GM23248 (cell line): ENCODE measurements around the gene IQGAP1. TPM values are rescaled to one million over a fixed set of nuclear protein-coding genes. Genes with fewer than 3 reads are reported as not detected.
"Not testable (repeated sequence)": the region's sequence is repeated elsewhere in the genome, so short reads cannot be mapped to it uniquely, and the experiment has no call there.

Experiments
- DNase-seq: peaks from one replicate; pipeline ENCODE4 v3.0.0-alpha.2; 2015
- H2AFZ ChIP-seq: fragments of 200-600 bp; sonication (generic); 2 replicates; pipeline ENCODE4 v1.6.1; 2016; ENCODE audit warnings: antibody characterized with exemption
- H3F3A ChIP-seq: fragments of 200-600 bp; sonication (generic); 2 replicates; pipeline ENCODE4 v1.6.1; 2016; ENCODE audit warnings: mild to moderate bottlenecking, antibody characterized with exemption, mixed run types; ENCODE audit not compliant: insufficient read depth
- H3K27ac ChIP-seq: fragments of 200-600 bp; sonication (generic); 2 replicates; pipeline ENCODE4 v1.5.1; 2016; ENCODE audit warnings: mild to moderate bottlenecking
- H3K27me3 ChIP-seq: fragments of 200-600 bp; sonication (generic); replicated peaks from 2 replicates; pipeline ENCODE4 v1.6.1; 2016; ENCODE audit warnings: mild to moderate bottlenecking; ENCODE audit not compliant: insufficient read depth
- H3K36me3 ChIP-seq: fragments of 200-600 bp; sonication (generic); 2 replicates; pipeline ENCODE4 v1.6.1; 2016; ENCODE audit warnings: low read depth, mild to moderate bottlenecking
- H3K4me1 ChIP-seq: fragments of 200-600 bp; sonication (generic); 2 replicates; pipeline ENCODE4 v1.6.1; 2016; ENCODE audit warnings: mild to moderate bottlenecking; ENCODE audit not compliant: insufficient read depth
- H3K4me2 ChIP-seq: fragments of 200-600 bp; sonication (generic); one replicate; pipeline ENCODE4 v1.6.1; 2016; ENCODE audit warnings: mild to moderate bottlenecking; ENCODE audit not compliant: unreplicated experiment
- H3K4me3 ChIP-seq: fragments of 200-600 bp; sonication (generic); 2 replicates; pipeline ENCODE4 v1.5.1; 2016; ENCODE audit warnings: mild to moderate bottlenecking
- H3K79me2 ChIP-seq: fragments of 200-600 bp; sonication (generic); 2 replicates; pipeline ENCODE4 v1.6.1; 2016; ENCODE audit warnings: mild to moderate bottlenecking; ENCODE audit not compliant: insufficient read depth
- H3K9ac ChIP-seq: fragments of 200-600 bp; sonication (generic); 2 replicates; pipeline ENCODE4 v1.6.1; 2016; ENCODE audit warnings: mild to moderate bottlenecking
- H3K9me2 ChIP-seq: fragments of 200-600 bp; sonication (generic); 2 replicates; pipeline ENCODE4 v1.6.1; 2016; ENCODE audit warnings: mixed run types, mild to moderate bottlenecking, moderate library complexity; ENCODE audit not compliant: insufficient read depth
- H3K9me3 ChIP-seq: fragments of 200-600 bp; sonication (generic); one replicate; pipeline ENCODE4 v1.6.1; 2017; ENCODE audit warnings: low read depth
- H4K20me1 ChIP-seq: fragments of 200-600 bp; sonication (generic); 2 replicates; pipeline ENCODE4 v1.6.0; 2016; ENCODE audit not compliant: insufficient read depth
- EZH2 ChIP-seq: fragments of 200-600 bp; sonication (generic); IDR thresholded peaks from 2 replicates; pipeline ENCODE4 v1.6.1; 2018; ENCODE audit warnings: antibody characterized with exemption, mild to moderate bottlenecking; ENCODE audit not compliant: insufficient read depth, poor library complexity, severe bottlenecking
- EZH2phosphoT487 ChIP-seq: fragments of 200-600 bp; sonication (generic); IDR thresholded peaks from 2 replicates; pipeline ENCODE4 v1.6.1; 2018; ENCODE audit warnings: antibody characterized with exemption, moderate library complexity, mild to moderate bottlenecking, low read depth; ENCODE audit not compliant: insufficient read depth
- WGBS, 2 experiments: methylation state at CpG; one replicate each; pipeline ENCODE4 v1.1.6; 2015 to 2017; ENCODE audit warnings: low lambda C conversion rate in 2 of 2, low coverage in 1 of 2; ENCODE audit errors: missing lambda C conversion rate in 2 of 2; 5-methylcytosine and 5-hydroxymethylcytosine counted together
- in situ Hi-C: fragments of 300-500 bp; cut with MboI; formaldehyde crosslinking; loops from 2 replicates; pipeline ENCODE4 v1.15.0; 2020
- polyA plus RNA-seq: library from polyadenylated mRNA; unstranded; fragments of >200 nt; fragmentation: Nextera tagmentation; extraction: Ambion mirVana; gene quantifications from 2 replicates; pipeline ENCODE4 v1.2.1, GENCODE V29; 2016
- total RNA-seq: library from RNA; depleted of rRNA; stranded (reverse); fragments of >200 nt; shearing (Covaris generic); gene quantifications from 2 replicates; pipeline ENCODE4 v1.2.3, GENCODE V29; 2014

Gene IQGAP1
- total and polyA plus RNA-seq, 2 experiments from 2014 or later: 101 to 185 TPM

DNA sequence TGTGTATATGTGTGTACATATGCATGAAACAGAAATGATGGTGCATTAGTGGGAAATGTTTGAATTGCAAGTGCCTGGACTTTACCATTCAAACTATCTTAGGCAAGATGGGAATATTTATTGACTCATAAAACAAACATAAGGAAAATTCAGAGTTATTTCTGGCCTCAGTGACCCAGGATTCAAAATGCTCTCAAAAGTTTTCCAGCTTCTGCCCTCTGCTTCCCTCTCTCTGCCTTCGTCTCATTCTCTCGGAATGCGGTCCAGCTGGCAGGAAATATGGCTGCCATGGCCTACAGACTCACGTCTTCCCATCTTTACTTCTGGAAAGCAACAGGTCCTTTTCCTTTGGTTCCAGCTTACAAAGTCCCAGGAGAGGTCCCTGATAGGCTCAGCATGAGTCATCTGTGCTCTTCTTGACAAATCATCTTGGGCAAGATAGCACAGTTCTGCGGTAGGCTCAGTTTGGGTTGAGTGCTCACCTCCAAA, 44.7 kb upstream of the IQGAP1 start:
- Histone ChIP-seq H3K4me2 (no peak overlapping the region), H3K9ac (no peak overlapping the region), H3K27ac (no peak overlapping the region), H3K9me3 (no peaks in the 10 kb centered on the region), H3F3A (no peaks in the 10 kb centered on the region; the same call in 1 of the 2 replicates), H3K9me2 (no peaks in the 10 kb centered on the region), H2AFZ (no peak overlapping the region), H3K36me3 (no peaks in the 10 kb centered on the region), H3K79me2 (no peaks in the 10 kb centered on the region), H4K20me1 (no peaks in the 10 kb centered on the region), H3K4me1 (0 out of 2 replicates have a peak, but pooled peaks cover 6% of the 10 kb centered on the region), H3K27me3 (no peaks in the 10 kb centered on the region), H3K4me3 (no peak overlapping the region)
- in situ Hi-C loops: no loop called here
- TF ChIP-seq EZH2phosphoT487: no peak
- TF ChIP-seq EZH2: no peak
- WGBS, 2 experiments: 66 to 68% methylated on average over 5 of the region's 5 CpGs
- DNase-seq: peak; percentile 43

DNA sequence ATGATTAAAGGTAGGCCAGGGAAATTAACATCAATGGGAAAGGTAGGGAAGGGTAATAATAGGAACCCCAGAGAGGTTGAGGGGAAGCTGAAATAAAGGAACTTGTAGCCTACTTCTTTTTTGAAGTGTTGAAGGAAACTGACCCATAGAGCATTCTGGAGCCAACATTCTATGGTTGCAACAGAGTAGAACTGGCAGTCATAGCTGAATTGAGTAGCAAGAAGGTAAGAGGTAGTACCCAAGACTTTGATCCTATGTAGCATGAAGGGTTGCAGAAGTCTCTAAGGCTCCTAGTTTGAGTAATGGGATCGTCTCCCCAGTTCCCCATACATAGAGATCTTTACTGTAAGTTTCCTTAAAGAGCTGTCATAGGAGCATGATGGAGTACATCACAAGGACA, 43.4 kb upstream of the IQGAP1 start:
- no peak for DNase-seq
- Histone ChIP-seq H3K9me2 (no peaks in the 10 kb centered on the region), H3K36me3 (no peaks in the 10 kb centered on the region), H3K79me2 (no peaks in the 10 kb centered on the region), H3K27me3 (no peaks in the 10 kb centered on the region), H3K4me1 (0 out of 2 replicates have a peak, but pooled peaks cover 6% of the 10 kb centered on the region), H3K4me2 (no peak overlapping the region), H2AFZ (no peak overlapping the region), H4K20me1 (no peaks in the 10 kb centered on the region), H3K9ac (no peak overlapping the region), H3K9me3 (no peaks in the 10 kb centered on the region), H3F3A (no peaks in the 10 kb centered on the region; the same call in 1 of the 2 replicates), H3K4me3 (no peak overlapping the region), H3K27ac (no peak overlapping the region)
- in situ Hi-C loops: no loop called here
- no peak for TF ChIP-seq EZH2
- no peak for TF ChIP-seq EZH2phosphoT487
- WGBS, 2 experiments: 68 to 81% methylated on average over 1 of the region's 1 CpG

DNA sequence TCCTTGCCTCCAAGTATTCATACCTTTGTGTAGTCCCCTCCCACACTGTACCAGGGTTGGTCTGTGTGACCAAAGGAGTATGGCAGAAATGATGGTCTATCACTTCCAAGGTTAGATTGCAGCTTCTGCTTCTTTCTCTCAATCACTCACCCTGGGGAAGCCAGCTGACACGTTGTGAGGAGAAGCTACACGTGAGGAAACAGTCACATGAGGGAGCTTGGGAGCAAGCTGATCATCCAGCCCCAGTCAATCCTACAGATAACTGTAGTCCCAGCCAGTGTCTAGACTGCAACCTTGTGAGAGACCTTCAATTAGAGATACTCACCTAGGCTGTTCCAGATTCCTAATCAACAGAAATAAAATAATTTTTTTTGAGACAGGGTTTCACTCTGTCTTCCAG, 42.2 kb upstream of the IQGAP1 start:
- Histone ChIP-seq H3K9me2 (no peaks in the 10 kb centered on the region), H3K27ac (no peak overlapping the region), H3K9me3 (no peaks in the 10 kb centered on the region), H3K27me3 (no peaks in the 10 kb centered on the region), H3F3A (no peaks in the 10 kb centered on the region; the same call in 1 of the 2 replicates), H4K20me1 (no peaks in the 10 kb centered on the region), H3K36me3 (no peaks in the 10 kb centered on the region), H3K4me1 (0 out of 2 replicates have a peak, but pooled peaks cover 6% of the 10 kb centered on the region), H3K4me2 (no peak overlapping the region), H3K79me2 (no peaks in the 10 kb centered on the region), H3K9ac (no peak overlapping the region), H2AFZ (no peak overlapping the region), H3K4me3 (no peak overlapping the region)
- in situ Hi-C loops: no loop called here
- WGBS, 2 experiments: 8 to 10% methylated on average over 2 of the region's 2 CpGs
- DNase-seq: no peak
- no peak for TF ChIP-seq EZH2phosphoT487
- TF ChIP-seq EZH2: no peak

DNA sequence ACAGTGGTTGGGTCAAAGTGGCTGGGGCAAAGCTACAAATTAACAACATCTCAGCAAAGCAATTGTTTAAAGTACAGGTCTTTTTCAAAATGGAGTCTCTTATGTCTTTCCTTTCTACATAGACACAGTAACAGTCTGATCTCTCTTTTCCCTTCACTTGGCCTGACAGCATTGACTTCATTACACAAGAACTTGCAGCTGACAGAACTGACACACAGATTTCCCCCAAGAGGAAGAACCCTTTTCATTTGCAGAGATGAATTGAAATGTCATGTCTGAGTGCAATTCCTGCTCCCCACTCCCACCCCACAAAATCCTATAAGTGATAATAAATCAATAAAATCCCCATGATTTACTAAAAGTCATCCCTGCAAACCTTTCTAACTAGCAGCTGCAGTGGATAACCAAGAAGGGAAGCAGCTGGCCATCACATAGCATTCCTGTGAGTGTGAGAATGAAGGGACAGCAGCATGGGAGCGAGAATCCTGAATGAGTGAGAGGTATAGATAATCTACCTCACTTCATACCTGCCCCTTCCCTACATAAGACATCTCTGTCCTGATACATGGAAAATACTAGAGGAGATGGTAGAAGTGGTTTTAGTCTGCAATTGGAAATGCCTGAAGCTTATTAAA, 40.5 kb upstream of the IQGAP1 start:
- H3K27ac ChIP-seq, DNase-seq, H2AFZ ChIP-seq, H4K20me1 ChIP-seq, H3F3A ChIP-seq, in situ Hi-C loops, H3K9me2 ChIP-seq, H3K9ac ChIP-seq, H3K79me2 ChIP-seq, H3K9me3 ChIP-seq, H3K4me2 ChIP-seq, H3K4me3 ChIP-seq, H3K4me1 ChIP-seq, H3K36me3 ChIP-seq, H3K27me3 ChIP-seq: not testable (repeated sequence)
- 92 to 95% methylated on average over 1 of the region's 1 CpG for WGBS, 2 experiments

DNA sequence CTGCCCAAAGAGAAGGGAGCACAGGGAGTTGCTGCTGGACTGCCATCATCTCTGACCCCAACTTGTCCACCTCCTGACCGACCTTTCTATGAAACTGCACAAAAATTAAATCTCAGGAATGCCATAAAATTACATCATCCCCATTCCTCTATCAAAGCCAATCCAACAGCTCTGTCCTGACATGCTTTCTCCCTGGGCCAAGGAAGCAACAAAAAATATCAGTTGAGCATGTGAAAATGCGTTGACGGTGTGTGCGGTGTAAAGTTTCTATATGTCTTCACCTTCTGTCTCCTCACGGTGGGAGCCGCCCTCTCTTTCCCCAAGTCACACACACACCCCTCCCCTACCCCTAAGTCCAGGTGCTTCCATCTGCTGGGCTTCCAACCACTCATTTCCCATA, 39.6 kb upstream of the IQGAP1 start:
- H4K20me1 ChIP-seq: no peaks in the 10 kb centered on the region
- no peaks in the 10 kb centered on the region for H3K79me2 ChIP-seq
- WGBS, 2 experiments: 77% methylated on average over 6 of the region's 6 CpGs
- H3K36me3 ChIP-seq: no peaks in the 10 kb centered on the region
- H3K27me3 ChIP-seq: no peaks in the 10 kb centered on the region
- H3K9me3 ChIP-seq: no peaks in the 10 kb centered on the region
- H3K9ac ChIP-seq: no peak overlapping the region
- in situ Hi-C loops: no loop called here
- DNase-seq: no peak
- TF ChIP-seq EZH2phosphoT487 (no peak), EZH2 (no peak)
- no peaks in the 10 kb centered on the region for H3F3A ChIP-seq
- H3K4me3 ChIP-seq: no peak overlapping the region
- H2AFZ ChIP-seq: no peak overlapping the region
- no peak overlapping the region for H3K27ac ChIP-seq
- 0 out of 2 replicates have a peak, but pooled peaks cover under 1% of the 10 kb centered on the region for H3K4me1 ChIP-seq
- no peak overlapping the region for H3K4me2 ChIP-seq
- no peaks in the 10 kb centered on the region for H3K9me2 ChIP-seq
